ENCODE results near the gene ZNF24.

Gene ZNF24

GRCh38 chr18:35352778-35353177 is 8.6 kb upstream of the ZNF24 start:
- DNase-seq (ENCODE audit: low read depth) = no peak

GRCh38 chr18:35352283-35352682 is 8.1 kb upstream of the ZNF24 start:
- no peak for DNase-seq (ENCODE audit: low read depth)

GRCh38 chr18:35348001-35348400 is 3.8 kb upstream of the ZNF24 start:
- DNase-seq (ENCODE audit: low read depth) = no peak

GRCh38 chr18:35345950-35346349 is 1.7 kb upstream of the ZNF24 start:
- no peak for DNase-seq (ENCODE audit: low read depth)

GRCh38 chr18:35345460-35345921 is 1.3 kb upstream of the ZNF24 start:
- DNase-seq (ENCODE audit: low read depth) = no peak

- no peak for DNase-seq (ENCODE audit: low read depth)
Observed at GRCh38 chr18:35344736-35345459, 678 bp upstream of the ZNF24 start.

GRCh38 chr18:35343488-35343935 is 708 bp downstream of the ZNF24 start:
- DNase-seq (ENCODE audit: low read depth) = no peak

GRCh38 chr18:35337286-35337685 is 6.9 kb downstream of the ZNF24 start:
- no peak for DNase-seq (ENCODE audit: low read depth)

GRCh38 chr18:35335866-35336265 is 8.4 kb downstream of the ZNF24 start:
- DNase-seq (ENCODE audit: low read depth) = no peak

- no peak for DNase-seq (ENCODE audit: low read depth)
Observed at GRCh38 chr18:35334821-35335220, 9.4 kb downstream of the ZNF24 start.

- DNase-seq (ENCODE audit: low read depth) = no peak
Observed at GRCh38 chr18:35334212-35334611, 10.0 kb downstream of the ZNF24 start.

- no peak for DNase-seq (ENCODE audit: low read depth)
Observed at GRCh38 chr18:35331367-35332087, 12.7 kb downstream of the ZNF24 start.

GRCh38 chr18:35328868-35329267 is 15.4 kb downstream of the ZNF24 start:
- DNase-seq (ENCODE audit: low read depth) = no peak

GRCh38 chr18:35326695-35327387 is 17.4 kb downstream of the ZNF24 start:
- no peak for DNase-seq (ENCODE audit: low read depth)

GRCh38 chr18:35324926-35325655 is 19.1 kb downstream of the ZNF24 start:
- no peak for DNase-seq (ENCODE audit: low read depth)

GRCh38 chr18:35322486-35323458 is 21.4 kb downstream of the ZNF24 start:
- DNase-seq (ENCODE audit: low read depth) = no peak

- no peak for DNase-seq (ENCODE audit: low read depth)
Observed at GRCh38 chr18:35311496-35311895, 32.7 kb downstream of the ZNF24 start.

- DNase-seq (ENCODE audit: low read depth) = no peak
Observed at GRCh38 chr18:35306588-35307250, 37.5 kb downstream of the ZNF24 start.

GRCh38 chr18:35303610-35304009 is 40.6 kb downstream of the ZNF24 start:
- DNase-seq (ENCODE audit: low read depth) = no peak

- DNase-seq (ENCODE audit: low read depth) = no peak
Observed at GRCh38 chr18:35296060-35296459, 48.2 kb downstream of the ZNF24 start.

Data from activated T-cell treated with anti-CD3 and anti-CD28 coated beads for 48 hours (primary cell).